Fibroblast of villous mesenchyme (primary cell): ENCODE results near the gene CATSPER3. TPM values are rescaled to one million over a fixed set of nuclear protein-coding genes. Genes with fewer than 3 reads are reported as not detected.

Experiments used
- DNase-seq: peaks from one replicate; pipeline ENCODE4 v3.0.0-alpha.2; 2010; ENCODE audit warnings: low read depth
- H3K4me3 ChIP-seq: 2 replicates; pipeline ENCODE4 v1.5.1; 2011; ENCODE audit warnings: low read depth, mild to moderate bottlenecking, low read length
- total RNA-seq: library from RNA; depleted of rRNA; stranded (reverse); fragments of >200 nt; gene quantifications from 2 replicates; pipeline ENCODE4 v1.2.3, GENCODE V29; 2012
- TF ChIP-seq, protein P1 (sequence below): IDR thresholded peaks from 2 replicates; pipeline ENCODE4 v1.5.1; 2012; ENCODE audit warnings: low read depth, mild to moderate bottlenecking, low read length; ENCODE audit not compliant: insufficient read depth

Gene CATSPER3
- total RNA-seq, 1 donor = under 0.01 TPM

DNA sequence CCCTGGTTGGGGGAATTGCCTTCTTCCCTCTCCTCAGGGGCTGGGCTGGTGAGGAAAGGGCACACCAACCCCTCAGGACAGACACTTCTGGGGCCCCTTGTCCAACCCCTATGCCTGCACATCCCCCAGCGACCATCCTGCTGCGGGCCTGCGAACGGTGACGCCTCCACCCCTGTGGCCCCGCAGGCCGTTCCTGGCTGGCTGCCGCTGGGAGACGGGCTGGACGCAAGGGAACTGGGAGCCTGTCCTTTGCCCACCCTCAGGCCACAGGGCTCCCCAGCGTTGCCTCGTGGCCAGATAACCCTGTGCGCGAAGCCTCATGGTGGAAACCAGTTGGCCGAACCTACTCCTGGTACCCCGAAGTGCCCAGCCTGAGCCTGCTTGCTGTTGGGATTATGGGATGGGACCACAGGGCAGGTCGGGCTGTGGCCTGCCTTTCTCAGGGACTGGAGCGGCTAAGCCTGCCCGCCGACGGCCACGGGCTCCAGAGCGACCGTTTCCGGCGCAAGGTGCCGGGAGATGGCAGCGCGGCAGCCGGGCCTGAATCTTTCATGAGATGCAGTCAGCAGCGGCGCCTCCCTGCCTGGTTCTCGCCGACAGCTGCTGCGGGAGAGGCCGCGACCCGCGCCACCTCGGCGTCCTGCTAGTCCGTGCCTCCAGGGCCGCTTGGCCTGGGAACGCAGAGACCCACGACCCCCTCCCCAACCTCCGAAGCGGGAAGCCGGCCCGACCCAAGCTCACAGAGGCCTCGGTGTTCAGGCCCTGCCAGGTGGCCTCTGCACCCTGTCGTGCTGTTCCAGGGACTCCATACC lies 72.8 kb downstream of the CATSPER3 start:
- H3K4me3 ChIP-seq = no peak overlapping the region
- TF ChIP-seq, protein P1, sequence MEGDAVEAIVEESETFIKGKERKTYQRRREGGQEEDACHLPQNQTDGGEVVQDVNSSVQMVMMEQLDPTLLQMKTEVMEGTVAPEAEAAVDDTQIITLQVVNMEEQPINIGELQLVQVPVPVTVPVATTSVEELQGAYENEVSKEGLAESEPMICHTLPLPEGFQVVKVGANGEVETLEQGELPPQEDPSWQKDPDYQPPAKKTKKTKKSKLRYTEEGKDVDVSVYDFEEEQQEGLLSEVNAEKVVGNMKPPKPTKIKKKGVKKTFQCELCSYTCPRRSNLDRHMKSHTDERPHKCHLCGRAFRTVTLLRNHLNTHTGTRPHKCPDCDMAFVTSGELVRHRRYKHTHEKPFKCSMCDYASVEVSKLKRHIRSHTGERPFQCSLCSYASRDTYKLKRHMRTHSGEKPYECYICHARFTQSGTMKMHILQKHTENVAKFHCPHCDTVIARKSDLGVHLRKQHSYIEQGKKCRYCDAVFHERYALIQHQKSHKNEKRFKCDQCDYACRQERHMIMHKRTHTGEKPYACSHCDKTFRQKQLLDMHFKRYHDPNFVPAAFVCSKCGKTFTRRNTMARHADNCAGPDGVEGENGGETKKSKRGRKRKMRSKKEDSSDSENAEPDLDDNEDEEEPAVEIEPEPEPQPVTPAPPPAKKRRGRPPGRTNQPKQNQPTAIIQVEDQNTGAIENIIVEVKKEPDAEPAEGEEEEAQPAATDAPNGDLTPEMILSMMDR = no peak
- DNase-seq = no peak

- no peak overlapping the region for H3K4me3 ChIP-seq
- DNase-seq = no peak
- TF ChIP-seq, protein P1 = no peak
Observed at GRCh38 chr5:135041145-135041587, 73.5 kb downstream of the CATSPER3 start.

- DNase-seq = no peak
- TF ChIP-seq, protein P1 = no peak
Observed at GRCh38 chr5:135041726-135042125, 74.0 kb downstream of the CATSPER3 start.

DNA sequence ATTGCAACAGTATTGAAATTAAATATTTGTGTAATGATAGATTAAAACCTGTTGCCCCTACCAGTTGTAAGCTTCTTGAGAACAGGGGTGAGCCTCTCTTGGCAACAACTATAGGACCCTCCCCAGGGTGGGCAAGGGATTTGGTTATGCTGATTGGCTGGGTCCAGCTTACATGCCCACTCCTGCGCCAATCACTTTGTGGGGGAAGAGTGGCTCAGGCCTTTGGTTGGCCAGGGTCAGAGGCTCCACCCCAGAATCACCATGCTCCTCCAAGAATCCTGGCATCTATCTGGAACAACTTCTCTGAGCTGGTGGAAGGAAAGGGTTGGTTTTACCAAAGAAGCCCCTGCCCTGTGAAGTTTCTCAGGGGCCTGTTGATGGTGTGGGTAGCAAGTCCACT lies 74.9 kb downstream of the CATSPER3 start:
- H3K4me3 ChIP-seq = no peak overlapping the region
- TF ChIP-seq, protein P1 = no peak
- no peak for DNase-seq

More at GRCh38 chr5:135041726-135042125, 74.0 kb downstream of the CATSPER3 start:
- H3K4me3 ChIP-seq = no peak overlapping the region

- DNase-seq = no peak
- H3K4me3 ChIP-seq = no peak overlapping the region
- TF ChIP-seq, protein P1 = no peak
Observed at GRCh38 chr5:135045488-135045887, 77.8 kb downstream of the CATSPER3 start.

- no peak for DNase-seq
- no peak overlapping the region for H3K4me3 ChIP-seq
- TF ChIP-seq, protein P1 = no peak
Observed at GRCh38 chr5:135046661-135047346, 79.1 kb downstream of the CATSPER3 start.
